ENCODE data around the gene SUN5.
"Not testable (repeated sequence)": the region's sequence is repeated elsewhere in the genome, so short reads cannot be mapped to it uniquely, and the experiment has no call there.

SUN5 gene

GRCh38 chr20:33004141-33004751 lies at the start of gene SUN5:
Gene SUN5, minus strand, starts transcription at chr20:33004433. Its CDS starts 93 bp downstream, at chr20:33004340.
- no peak for DNase-seq

- no peak for DNase-seq
Observed at GRCh38 chr20:33053291-33054106, 49.3 kb upstream of the SUN5 start, which contains the start of gene BPIFB3. Gene BPIFB3, plus strand, starts transcription at chr20:33053903. Its CDS starts 1,533 bp downstream, at chr20:33055436.

GRCh38 chr20:33051333-33051732 lies 47.1 kb upstream of the SUN5 start:
- no peak for DNase-seq

GRCh38 chr20:33046412-33046811 lies 42.2 kb upstream of the SUN5 start:
- DNase-seq = no peak

- not testable (repeated sequence) for DNase-seq
Observed at GRCh38 chr20:33045129-33045721, 41.0 kb upstream of the SUN5 start.

- no peak for DNase-seq
Observed at GRCh38 chr20:33043731-33044181, 39.5 kb upstream of the SUN5 start.

GRCh38 chr20:33042983-33043730 lies 38.9 kb upstream of the SUN5 start:
- DNase-seq = no peak

- DNase-seq = no peak
Observed at GRCh38 chr20:33042430-33042829, 38.2 kb upstream of the SUN5 start.

GRCh38 chr20:33038243-33038642 lies 34.0 kb upstream of the SUN5 start:
- DNase-seq = no peak

- DNase-seq = no peak
Observed at GRCh38 chr20:33037456-33037855, 33.2 kb upstream of the SUN5 start.

- DNase-seq = no peak
Observed at GRCh38 chr20:33034901-33035492, 30.8 kb upstream of the SUN5 start.

GRCh38 chr20:33034115-33034514 lies 29.9 kb upstream of the SUN5 start:
- no peak for DNase-seq

- no peak for DNase-seq
Observed at GRCh38 chr20:33033381-33033780, 29.1 kb upstream of the SUN5 start.

GRCh38 chr20:33032555-33032954 lies 28.3 kb upstream of the SUN5 start:
- DNase-seq = no peak

GRCh38 chr20:33031531-33031930 lies 27.3 kb upstream of the SUN5 start, which contains the start of gene BPIFB6:
Gene BPIFB6, plus strand, starts transcription at chr20:33031648. Its CDS starts 0 bp downstream, at chr20:33031648.
- no peak for DNase-seq

GRCh38 chr20:33030569-33030968 lies 26.3 kb upstream of the SUN5 start:
- DNase-seq = no peak

GRCh38 chr20:33030076-33030475 lies 25.8 kb upstream of the SUN5 start:
- DNase-seq = no peak

- DNase-seq = no peak
Observed at GRCh38 chr20:33028875-33029274, 24.6 kb upstream of the SUN5 start.

- no peak for DNase-seq
Observed at GRCh38 chr20:33027769-33028751, 23.8 kb upstream of the SUN5 start.

GRCh38 chr20:33026779-33027759 lies 22.8 kb upstream of the SUN5 start:
- no peak for DNase-seq

All from activated T-cell treated with anti-CD3 and anti-CD28 coated beads, Interleukin-2, amount 50 U/mL, for 1 hour (primary cell).